GM12801 (cell line): Measurements from ENCODE around the gene STK33.

Experiments
- TF ChIP-seq, protein P1 (sequence below): IDR thresholded peaks from one replicate; pipeline ENCODE4 v1.5.1; 2011; ENCODE audit warnings: control low read depth; ENCODE audit not compliant: insufficient read length; ENCODE audit errors: extremely low read depth

The STK33 gene

DNA sequence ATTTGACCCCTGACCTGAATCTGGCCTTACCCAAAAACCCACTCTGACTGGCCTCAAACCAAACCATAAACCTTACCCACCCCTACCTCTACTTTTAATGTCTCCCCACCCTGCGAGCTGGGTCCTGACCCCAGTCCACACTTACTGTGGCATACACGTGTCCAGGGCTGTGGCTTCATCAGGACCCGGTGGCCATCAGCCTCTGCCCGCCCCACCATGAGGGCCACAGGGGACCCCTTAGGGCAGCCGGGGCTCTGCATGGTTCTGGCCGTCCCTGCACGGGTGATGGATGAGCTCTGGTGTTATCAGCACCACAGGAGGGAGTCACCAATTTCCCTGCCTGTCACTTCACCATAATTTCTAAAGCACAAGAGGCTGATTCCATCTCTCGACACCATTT is 242.8 kb downstream of the STK33 start:
- TF ChIP-seq, protein P1, sequence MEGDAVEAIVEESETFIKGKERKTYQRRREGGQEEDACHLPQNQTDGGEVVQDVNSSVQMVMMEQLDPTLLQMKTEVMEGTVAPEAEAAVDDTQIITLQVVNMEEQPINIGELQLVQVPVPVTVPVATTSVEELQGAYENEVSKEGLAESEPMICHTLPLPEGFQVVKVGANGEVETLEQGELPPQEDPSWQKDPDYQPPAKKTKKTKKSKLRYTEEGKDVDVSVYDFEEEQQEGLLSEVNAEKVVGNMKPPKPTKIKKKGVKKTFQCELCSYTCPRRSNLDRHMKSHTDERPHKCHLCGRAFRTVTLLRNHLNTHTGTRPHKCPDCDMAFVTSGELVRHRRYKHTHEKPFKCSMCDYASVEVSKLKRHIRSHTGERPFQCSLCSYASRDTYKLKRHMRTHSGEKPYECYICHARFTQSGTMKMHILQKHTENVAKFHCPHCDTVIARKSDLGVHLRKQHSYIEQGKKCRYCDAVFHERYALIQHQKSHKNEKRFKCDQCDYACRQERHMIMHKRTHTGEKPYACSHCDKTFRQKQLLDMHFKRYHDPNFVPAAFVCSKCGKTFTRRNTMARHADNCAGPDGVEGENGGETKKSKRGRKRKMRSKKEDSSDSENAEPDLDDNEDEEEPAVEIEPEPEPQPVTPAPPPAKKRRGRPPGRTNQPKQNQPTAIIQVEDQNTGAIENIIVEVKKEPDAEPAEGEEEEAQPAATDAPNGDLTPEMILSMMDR = no peak

DNA sequence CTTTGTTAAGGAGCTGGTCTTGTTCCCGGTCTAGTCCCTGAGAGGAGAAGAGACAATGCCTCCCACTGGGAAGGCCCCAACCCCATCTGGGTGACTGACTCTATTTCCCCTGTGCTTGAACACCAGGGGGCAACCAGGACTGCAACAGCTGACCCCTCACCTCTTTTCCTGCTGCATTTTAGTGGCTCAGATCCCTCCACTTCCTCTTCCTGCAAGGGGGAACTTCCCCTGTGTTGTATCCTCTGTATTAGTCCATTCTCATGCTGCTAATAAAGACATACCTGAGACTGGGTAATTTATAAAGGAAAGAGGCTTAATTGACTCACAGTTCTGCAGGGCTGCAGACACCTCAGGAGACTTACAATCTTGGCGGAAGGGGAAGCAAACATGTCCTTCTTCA is 246.1 kb downstream of the STK33 start:
- TF ChIP-seq, protein P1 = no peak

DNA sequence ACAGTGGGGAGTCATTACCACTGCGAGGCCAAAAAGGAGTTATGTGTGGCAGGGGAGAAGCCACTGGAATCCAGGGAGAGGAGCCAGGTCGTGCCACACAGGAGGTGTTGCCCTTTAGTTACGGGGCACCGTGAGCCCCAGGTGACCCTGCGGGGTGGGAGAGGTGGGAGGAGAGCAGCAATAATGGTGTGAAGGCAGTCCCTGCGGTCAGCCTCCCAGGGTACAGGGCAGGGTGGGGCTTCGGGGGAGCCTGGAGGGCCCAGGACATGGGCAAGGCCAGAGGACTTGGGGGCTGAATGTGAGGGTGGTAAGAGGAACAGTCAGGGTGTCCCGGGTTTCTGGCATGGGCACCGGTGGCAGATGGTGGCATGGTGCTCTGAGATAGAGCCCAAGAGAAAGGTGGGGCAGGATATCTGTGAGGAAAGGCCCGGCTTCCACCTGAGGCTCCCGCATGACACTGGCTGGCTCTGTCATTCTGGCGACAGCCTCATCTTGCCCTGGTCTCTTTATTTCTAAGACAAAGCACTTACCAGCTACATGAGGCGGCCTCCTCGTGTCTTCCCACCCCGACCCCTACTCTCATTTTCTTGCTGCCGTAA is 247.8 kb downstream of the STK33 start:
- TF ChIP-seq, protein P1 = no peak

DNA sequence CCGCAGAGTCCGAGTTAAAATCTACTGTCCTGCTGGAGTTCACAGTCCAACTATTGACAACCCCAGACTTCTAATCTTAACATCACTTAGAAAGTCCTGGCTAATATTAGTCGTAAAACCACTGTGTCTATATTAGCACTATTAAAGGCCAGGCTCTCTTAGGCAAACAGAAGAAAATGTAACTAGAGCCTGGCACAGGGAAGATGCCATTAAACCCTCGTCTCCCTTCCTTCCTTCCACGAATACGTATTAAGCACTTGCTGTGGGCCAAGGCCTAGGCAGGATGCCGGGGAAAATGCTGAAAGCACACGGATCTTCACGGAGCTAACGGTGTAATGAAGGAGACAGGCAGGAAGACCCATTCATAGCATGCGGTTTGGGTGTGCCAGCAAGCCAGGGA is 248.8 kb downstream of the STK33 start:
- TF ChIP-seq, protein P1 = no peak

DNA sequence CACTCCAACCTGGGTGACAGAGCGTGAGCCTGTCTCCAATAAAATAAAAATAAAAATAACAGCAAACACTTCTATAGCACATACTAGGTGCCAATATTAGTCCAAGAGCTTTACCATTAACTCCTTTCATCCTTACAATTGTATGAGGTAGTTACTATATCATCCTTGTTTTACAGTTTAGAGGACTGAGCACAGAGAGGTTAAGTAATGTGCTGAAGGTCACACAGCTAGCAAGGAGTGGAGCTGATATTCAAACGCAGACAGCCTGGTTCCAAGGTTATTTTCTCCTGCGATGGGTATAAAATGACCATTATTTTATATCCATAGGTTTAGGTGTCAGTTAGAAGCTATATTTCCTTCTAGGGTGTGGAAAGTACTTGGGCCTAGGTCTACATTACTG is 249.7 kb downstream of the STK33 start:
- TF ChIP-seq, protein P1 = no peak

DNA sequence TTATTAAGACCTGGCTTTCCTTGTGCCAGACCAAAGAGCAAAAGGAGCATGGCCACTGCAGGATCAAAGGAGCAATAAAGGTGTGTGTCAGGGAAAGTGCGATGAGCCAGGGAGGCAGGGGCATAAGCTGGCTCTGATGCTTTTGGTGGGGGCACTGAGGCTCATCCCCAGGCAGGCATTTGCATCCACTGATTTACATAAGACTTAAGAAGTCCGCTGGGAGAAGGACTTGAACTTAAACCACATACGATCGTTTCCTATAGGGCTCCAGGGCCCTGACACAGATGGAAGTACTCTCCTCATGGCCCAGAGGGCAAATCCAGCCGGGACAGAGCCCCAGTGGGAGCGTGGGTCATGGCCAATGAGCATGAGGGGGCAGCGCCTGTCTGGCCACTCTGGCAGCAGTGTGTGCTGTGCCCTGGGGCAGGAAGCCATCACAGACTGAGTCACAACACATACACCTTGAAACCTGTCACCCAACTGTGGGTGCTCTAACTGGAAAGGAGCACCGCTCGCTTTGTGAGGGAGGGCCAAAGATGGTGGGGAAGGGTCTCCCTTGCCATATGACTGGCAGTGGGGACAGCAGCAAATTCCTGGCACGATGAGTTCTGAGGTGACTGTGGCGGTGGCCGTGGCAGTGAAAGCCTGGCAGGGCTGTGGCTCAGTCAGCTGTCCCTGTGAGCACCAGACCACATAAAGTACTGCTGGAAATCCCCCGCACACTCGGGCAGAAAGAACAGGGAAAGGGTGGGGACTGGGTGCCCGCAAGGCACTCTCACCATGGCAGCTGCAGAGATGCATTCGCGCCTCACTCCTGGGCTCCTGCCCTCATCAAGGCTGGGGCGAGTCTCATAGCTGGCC is 251.0 kb downstream of the STK33 start:
- TF ChIP-seq, protein P1 = no peak

DNA sequence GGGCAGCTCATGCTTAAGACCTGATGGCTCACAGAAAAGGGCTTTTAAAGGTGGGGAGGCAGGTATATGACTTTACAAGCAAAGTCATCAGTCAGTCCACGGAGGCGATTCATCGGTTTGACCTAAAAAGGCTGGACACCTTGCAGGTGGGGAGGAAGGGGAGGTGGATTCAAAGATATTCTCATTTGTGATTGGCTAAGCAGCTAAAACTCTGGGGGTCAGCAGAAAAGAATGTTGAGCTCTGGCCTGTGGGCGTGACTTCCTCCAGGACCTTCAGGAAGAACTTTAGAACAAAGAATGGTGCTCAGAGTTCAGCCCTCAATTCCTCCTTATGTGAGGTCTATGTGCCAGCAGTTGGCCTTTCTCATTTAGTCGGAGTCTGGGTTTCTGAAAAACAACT is 252.0 kb downstream of the STK33 start:
- TF ChIP-seq, protein P1 = no peak
